ENCODE results near the gene TM9SF4.

The TM9SF4 gene, protein sequence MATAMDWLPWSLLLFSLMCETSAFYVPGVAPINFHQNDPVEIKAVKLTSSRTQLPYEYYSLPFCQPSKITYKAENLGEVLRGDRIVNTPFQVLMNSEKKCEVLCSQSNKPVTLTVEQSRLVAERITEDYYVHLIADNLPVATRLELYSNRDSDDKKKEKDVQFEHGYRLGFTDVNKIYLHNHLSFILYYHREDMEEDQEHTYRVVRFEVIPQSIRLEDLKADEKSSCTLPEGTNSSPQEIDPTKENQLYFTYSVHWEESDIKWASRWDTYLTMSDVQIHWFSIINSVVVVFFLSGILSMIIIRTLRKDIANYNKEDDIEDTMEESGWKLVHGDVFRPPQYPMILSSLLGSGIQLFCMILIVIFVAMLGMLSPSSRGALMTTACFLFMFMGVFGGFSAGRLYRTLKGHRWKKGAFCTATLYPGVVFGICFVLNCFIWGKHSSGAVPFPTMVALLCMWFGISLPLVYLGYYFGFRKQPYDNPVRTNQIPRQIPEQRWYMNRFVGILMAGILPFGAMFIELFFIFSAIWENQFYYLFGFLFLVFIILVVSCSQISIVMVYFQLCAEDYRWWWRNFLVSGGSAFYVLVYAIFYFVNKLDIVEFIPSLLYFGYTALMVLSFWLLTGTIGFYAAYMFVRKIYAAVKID

DNA sequence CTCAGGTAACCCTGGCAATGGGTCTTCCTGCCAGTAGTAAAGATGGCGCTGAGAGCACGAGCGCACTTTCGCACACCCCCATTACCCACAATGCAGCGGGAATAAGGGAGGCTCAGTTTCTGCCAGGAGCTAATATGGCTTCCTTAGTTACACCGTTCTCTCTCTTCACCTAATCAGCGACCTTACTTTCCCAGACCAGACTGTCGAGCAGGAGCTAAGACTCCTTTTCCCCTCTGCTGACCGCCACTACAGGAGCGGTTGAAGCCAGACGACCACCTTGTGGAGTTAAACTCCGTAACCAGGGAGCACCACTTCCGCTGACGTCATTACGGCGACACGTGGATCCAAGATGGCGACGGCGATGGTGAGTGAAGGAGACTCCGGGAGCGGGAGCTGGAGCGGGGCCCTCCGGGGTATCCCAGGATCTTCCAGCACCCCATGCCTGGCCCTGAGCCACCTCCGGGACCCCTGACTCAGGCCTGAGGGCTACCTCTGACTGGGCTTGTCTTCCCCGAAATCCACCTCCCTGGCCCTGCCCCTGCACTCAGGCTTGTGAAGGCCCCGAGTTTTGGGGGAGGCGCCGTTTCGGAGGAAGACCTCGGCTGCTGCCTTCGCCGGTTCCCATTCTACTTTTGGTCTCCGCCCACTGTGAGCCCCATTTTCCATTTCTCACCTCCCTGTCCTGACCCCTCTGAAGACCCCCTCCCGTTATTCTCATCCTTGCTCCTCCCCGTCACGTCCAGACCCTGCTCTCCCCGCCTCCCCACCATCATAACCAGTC lies at the start of gene TM9SF4:
TM9SF4 (plus strand) TSS at position 323 of the 781 bp plus-strand sequence; CDS start at position 350, 27 bp downstream.
- peak; percentile 91 for DNase-seq

DNA sequence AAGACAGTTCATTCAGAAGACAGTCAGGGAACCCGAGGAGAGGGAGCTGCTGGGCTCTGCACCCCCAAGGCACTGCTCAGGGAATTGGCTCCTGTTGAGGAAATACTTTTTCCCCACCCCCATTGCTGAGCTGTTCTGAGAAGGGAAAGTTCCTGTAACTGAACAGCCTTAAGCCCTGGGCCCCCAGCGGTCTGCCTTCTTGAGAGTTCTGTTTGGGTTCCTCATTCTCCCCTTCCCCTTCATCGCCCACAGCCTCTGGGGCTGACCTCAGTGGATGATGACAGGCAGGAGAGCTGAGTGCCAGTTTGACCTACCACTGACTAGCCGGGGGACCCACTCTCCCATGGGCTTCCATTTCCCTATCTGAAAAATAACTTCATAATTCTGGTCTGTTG lies 46.7 kb upstream of the TM9SF4 start:
- no peak for DNase-seq

DNA sequence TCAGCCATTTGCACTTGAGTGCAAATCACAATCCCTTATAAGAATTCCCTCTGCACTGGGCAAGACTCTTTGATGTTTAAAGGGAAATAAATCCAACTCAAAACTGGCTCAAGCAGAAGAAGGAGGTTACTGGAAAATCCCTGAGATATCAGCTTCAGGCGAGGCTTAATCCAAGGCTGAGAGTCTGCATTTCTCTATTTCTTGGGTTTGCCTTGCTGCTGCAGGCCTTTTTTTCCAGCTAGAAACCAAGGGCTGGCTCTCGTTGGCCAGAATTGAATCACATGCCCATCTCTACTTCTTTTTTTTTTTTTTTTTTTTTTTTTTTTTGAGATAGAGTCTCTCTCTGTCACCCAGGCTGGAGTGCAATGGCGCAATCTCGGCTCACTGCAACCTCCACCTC lies 45.8 kb upstream of the TM9SF4 start:
- DNase-seq: no peak

DNA sequence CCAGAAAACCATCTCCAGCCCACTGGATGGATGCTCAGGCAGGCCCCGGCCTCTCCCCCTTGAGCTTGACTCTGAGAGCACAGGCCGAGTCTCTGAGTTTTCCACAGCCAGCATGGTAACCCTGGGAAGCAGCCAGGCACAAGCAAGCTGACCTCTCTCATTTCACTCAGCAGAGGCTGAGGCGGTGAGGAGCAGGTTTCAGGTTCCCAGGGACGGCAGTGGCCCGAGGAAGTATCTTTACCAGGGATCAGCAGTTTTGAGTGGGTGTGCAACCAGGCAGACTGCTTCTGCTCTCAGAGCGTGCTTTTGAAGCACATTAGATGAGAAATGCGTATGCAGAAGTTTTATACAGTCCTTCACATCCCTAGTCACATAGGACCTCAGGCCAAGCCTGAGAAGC lies 44.8 kb upstream of the TM9SF4 start:
- no peak for DNase-seq

DNA sequence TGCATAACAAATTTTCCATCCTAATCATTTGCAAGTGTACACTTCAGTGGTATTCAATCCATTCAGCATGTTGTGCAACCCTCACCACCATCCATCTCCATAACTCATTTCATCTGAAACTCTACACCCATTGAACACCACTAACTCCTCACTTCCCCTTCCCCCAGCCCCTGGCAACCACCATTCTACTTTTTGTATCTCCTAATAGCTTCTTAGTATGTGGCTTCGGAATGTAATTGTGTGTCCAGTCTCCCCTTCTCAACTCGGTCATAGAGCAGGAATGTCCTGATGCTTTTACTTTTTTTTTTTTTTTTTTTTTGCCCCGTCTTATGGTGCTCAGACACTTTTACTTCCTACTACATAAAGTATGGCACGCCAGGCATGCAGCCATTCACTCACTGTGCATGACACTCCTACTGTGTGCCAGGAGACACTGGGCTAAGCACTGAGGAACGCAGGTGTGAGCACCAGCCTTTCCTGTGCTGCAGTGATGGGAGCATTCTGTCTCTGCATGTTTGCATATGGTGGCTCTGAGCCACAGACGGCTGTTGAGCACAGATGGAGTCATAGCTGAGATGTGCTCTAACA lies 42.2 kb upstream of the TM9SF4 start:
- DNase-seq: peak; percentile 8

DNA sequence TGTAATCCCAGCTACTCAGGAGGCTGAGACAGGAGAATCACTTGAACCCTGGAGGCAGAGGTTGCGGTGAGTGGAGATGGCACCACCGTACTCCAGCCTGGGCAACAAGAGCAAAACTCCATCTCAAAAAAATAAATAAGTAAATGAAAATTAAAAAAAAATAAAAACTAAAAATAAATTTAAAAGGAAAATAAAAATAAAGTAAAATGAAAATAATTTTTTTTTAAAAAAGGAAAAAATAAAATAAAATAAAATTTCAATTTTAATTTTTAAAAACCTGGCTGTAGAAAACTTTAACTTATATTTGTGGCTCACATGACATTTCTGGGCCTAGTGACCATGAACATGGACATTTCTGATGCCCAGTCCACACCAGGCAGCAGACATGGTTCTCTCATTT lies 41.3 kb upstream of the TM9SF4 start:
- no peak for DNase-seq

DNA sequence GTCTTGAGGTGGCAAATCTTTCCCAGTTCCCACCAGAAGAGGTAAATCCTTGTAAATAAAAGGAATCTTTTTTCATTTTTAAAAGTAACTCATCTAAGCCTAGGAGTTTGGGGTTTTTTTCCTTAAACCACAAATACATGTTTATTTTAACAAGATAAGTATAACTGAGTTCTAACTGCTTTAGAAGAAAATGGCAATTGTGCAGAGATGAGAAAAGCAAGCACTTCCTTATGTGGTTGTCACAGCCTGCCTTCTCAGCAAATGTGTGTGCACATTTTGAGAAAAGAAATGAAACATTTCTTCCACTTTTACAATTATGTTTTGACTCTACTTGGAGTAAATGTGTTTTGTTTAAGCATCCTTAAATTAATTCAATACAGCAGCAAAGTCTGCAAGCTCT lies 39.8 kb upstream of the TM9SF4 start:
- no peak for DNase-seq

DNA sequence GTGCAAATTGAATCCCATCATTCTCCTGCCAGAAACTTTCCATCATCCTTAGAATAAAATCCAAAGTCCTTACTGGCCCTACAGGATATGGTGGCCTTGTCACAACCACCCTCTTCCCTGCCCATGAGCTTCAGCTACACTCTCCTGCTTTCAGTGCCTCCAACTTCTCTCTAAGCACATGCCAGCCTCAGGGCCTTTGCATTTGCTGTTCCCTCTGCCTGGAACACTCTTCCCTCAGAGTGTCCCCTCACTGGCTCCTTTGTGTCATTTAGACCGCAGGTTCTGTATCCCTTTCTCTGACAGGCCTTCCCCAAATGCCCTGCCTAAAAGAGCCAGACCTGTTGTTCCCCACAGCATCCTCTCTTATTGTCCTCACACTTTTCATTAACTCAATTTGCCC lies 39.2 kb upstream of the TM9SF4 start:
- DNase-seq: no peak

DNA sequence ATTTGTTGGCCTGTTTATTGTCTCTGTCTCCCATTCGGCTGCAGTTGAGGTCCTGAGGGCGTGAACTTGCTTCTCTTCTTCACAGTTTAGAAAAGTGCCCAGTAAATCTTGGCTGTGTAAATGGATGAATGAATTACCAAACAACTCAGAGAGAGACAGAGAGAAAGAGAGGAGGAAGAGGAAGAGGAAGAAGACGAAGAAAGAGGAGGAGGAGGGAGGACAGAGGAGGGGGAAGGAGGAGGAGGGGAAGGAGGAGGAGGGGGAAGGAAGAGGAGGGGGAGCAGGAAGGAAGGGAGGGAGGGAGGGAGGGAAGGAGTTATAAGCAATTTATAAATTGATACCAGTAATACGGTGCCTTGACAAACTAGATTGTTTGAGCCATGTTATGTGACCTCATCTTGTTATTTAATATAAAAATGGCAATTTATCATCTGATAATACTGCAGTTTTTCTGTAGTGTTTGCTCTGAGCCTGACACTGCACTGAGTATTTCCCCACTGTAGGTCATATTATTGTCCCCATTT lies 38.8 kb upstream of the TM9SF4 start:
- no peak for DNase-seq

DNA sequence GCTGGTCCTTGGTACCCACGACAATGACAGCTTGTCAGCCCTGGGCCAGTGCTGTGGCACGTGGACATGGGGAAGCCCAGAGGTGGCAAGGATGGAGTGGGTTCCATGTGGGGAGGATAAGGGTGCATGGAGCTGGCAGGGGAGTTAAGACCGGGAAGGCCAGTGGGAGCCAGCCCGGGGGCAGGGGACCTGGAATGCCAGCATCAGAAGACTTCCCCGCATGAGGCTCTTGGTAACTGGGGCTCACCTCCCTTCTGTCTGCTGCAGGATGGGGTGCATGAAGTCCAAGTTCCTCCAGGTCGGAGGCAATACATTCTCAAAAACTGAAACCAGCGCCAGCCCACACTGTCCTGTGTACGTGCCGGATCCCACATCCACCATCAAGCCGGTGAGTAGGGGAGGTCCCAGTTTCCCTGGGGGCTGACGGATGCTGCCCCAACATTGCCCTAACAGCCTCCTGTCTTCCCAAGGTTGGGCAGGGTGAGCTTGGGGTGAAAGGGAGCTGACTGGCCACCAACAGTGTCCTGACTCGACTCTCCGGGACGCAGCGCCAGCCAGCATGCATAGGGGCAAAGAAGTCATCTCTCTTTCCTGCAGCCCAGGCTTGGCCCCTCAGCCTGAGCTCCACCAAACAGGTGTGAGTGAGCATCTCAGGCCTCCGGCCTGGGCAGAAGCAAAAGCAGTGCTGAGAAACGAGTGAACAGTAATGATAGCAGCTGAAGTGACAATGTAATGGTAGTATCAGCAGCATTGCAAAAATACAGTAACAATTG lies 37.9 kb upstream of the TM9SF4 start:
- no peak for DNase-seq

DNA sequence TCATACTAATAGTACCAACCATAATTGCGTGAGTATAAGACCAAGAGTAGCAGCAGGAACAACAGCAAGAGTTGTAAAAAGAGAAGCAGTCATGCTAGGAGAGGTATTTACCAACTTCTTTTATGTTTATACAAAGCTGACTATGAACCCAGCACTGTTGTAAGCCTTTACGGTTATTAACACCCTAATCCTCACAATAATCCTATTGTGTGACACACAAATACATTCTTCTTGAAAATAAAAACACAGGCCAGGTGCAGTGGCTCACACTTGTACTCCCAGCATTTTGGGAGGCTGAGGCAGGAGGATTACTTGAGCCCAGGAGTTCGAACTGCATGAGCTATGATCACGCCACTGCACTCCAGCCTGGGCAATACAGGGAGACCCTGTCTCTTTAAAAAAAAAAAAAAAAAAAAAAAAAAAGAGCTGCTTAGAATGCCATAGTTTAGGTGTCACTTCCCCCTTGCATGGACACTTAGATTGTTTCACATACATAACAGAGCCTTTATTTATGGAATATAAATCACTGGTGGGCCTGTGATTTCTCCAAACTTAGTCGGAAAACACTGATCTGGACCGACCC lies 37.3 kb upstream of the TM9SF4 start:
- no peak for DNase-seq

DNA sequence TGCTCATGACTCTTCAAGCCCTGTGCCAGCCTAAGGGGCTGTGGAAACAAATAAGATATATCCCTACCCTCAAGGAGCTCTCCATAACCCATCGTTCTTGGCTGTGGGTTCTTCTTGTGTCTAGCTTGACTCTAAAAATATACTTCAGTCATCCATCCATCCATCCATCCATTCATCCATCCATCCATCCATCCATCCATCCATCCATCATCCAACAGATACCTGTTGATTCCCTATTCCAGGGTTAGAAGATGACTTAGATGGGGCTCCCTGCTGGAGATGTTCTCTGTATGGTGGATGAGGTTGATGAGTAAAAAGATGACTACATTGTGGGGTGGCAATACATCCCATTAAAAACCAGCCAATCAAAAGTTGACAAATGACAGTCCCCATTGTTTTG lies 34.0 kb upstream of the TM9SF4 start:
- no peak for DNase-seq

DNA sequence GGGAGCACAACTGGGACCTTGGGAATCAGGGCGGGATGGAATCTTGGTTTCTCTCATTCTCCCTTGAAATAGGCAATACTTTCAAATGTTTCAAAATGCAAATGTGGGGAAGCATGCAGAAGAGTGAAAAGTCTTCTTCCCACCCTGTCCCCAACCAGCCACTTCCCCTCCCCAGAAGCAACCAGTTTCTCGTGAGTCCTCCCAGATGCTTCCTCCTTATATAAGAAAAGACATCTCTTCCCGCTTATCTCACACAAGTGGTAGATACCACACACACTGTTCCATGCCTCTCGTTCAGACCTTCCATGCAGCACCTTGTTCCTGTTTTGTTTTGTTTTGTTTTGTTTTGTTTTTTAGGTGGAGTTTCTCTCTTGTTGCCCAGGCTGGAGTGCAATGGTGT lies 32.3 kb upstream of the TM9SF4 start:
- DNase-seq: no peak

DNA sequence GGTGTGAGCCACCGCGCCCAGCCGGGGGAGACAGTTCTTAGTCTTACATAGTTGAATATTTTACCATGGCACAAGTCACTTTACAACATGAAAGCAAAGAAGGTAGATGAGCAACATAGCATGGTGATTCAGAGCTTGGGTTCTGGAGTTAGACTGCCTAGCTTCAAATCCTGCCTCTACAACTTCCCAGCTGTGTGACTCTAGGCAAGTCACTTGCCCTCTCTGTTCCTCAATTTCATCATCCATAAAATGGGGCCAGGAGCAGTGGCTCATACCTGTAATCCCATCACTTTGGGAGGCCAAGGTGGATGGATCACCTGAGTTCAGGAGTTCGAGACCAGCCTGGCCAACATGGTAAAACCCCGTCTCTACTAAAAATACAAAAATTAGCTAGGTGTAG lies 31.2 kb upstream of the TM9SF4 start:
- no peak for DNase-seq

DNA sequence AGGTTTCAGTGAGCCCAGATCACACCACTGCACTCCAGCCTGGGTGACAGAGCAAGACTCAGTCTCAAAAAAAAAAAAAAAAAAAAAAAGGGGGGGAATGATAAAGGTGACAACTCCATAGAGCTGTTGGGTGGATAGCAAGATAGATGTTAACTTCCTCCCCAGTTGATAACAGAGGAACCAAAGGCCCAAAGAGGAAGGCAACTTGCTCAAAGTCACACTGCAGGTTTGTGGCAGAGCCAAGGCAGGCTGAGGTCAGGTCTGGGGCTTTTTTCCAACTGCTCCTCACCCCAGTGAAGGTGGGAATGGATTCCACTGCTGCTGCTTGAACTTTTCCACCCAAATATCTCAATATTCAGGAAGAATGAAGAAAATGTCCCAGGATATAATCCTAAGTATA lies 30.7 kb upstream of the TM9SF4 start:
- no peak for DNase-seq

DNA sequence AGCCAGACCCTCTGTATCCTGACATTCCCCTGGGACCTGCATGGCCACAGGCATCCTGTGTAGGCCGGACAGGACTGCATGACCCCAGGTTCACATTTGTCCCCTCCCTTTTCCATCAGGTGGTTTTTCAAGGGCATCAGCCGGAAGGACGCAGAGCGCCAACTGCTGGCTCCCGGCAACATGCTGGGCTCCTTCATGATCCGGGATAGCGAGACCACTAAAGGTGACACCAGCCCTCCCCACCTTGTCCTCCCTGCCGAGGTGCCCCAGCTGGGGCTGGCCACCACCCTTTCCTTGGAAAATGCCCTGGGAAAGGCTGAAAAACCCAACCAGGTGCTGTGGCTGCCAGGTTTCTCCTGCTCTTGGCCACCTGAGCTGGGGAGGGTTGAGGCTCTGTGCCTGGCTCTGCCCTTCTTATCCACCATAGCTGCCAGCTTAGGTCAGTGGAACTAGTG lies 29.8 kb upstream of the TM9SF4 start:
- no peak for DNase-seq

DNA sequence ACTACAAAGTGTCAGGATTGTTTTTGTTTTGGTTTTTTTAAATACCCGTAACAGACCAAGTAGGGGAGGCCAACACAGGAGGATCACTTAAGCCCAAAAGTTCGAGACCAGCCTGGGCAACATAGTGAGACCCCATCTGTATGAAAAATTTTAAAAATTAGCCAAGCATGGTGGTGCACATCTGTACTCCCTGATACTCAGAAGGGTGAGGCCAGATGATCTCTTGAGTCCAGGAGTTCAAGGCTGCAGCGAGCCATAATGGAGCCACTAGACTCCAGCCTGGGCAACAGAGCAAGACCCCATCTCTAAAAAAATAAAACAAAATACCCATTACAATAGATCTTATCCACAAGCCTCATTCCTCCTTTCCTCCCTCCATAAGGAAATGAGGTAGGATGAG lies 28.7 kb upstream of the TM9SF4 start:
- no peak for DNase-seq

DNA sequence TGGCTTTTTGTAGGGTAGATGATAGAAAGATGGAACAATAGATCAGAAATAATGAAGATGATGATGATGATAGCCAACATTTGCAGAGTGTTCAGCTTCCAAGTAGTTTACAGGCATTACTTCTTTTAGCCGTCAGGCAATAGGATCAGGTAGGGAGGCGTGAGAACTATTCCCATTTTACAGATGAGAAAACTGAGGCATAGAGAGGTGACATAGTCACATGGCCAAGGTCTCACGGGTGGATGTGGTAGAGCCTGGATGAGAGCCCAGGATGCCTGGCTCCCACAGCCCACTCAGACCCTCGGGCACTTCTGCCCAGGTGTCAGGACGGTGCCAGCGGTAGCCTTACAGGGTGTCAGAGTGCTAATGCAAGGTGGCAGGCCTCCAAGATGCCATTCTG lies 26.0 kb upstream of the TM9SF4 start:
- DNase-seq: no peak

DNA sequence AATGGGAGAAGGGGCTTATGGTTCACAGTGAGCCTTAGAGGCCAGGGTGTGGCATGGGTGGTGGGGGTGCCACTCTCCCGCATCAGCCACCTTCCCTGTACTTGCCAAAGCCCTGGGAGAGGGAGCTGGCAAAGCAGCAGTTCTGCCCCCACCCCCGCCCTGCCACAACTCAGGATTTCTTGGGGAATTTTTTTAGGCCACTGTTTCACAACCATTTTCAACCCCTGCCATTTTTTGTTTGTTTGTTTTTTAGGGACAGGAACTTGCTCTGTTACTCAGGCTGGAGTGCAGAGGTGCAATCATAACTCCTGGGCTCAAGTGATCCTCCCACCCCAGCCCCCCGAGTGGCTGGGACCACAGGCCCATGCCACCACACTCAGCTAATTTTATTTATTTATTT lies 22.4 kb upstream of the TM9SF4 start:
- DNase-seq: no peak

DNA sequence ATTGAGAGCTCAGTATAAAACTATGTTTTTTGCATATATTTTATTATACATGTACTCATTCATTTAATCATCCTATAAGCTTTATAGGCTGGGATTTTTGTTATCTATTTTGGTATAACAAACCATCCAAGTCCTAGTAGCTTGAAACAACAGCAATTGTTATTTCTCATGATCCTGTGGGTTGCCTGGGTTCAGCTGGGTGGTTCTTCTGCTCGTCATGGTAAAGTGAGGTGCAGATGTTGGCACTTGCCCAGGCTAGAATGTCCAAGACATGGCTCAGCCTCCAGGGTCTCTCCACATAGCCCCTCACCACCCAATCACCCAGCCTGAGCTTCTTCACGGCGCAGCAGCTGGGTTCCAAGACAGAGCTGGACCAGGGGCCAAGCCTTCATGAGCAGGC lies 20.8 kb upstream of the TM9SF4 start:
- no peak for DNase-seq

DNA sequence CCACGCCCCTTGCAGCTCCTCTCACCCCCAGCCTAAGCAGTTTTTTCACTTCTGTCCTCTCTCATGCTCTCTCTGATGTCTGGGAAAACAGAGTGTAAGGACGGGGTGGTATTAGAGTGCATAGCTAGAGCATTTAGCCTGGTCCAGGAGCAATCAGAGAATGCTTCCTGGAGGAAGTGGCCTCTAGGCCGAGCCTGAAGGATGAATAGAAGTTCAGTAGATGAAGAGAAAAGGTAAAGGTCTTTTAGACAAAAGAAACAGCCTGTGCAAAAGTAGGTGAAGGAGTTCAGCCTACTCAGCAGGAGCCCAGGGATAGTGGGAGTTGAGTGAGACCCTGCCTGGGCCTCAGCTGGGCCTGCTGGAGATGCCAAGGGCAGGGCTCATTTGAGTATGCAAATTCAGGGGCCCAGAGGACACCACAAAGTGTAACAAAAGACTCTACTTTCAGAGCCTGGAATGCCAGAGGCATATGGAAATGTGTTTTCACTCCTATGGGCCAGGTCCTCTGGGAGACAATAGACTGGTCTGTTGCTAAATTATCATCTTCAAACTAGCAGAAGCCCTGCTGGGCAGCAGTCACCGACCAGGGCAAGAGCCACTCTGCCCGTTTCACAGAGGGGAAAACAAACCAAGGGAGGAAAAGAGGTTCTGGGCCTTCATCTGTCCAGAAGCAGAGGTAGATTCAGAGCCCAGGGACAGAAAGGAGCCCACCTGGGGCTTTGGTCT lies 19.7 kb upstream of the TM9SF4 start:
- DNase-seq: no peak
